Gastroesophageal sphincter (tissue), 3 donors: ENCODE results near the gene RFPL3.

ENCODE experiments used
- CTCF ChIP-seq, 4 experiments: fragments of 200-600 bp in 2 of 4; fragments of 450-650 bp in 2 of 4; sonication (generic) in 1 of 4; IDR thresholded peaks; one replicate each; pipeline ENCODE4 v1.5.1; 2017 to 2019; ENCODE audit warnings: antibody characterized with exemption in 4 of 4, mild to moderate bottlenecking in 2 of 4, moderate library complexity in 2 of 4
- EP300 ChIP-seq: sonication (generic); formaldehyde crosslinking; IDR thresholded peaks from one replicate; pipeline ENCODE4 v1.6.1; 2017; ENCODE audit warnings: antibody characterized with exemption, mild to moderate bottlenecking
- POLR2A ChIP-seq, 2 donors: fragments of 450-650 bp; IDR thresholded peaks; one replicate each; pipeline ENCODE4 v1.6.1; 2017; ENCODE audit warnings: antibody characterized with exemption in 2 of 2, mild to moderate bottlenecking in 2 of 2, moderate library complexity in 1 of 2
- POLR2AphosphoS5 ChIP-seq: sonication (generic); formaldehyde crosslinking; IDR thresholded peaks from one replicate; pipeline ENCODE4 v1.6.1; 2017; ENCODE audit warnings: antibody characterized with exemption

GRCh38 chr22:32325416-32325801 lies 32.3 kb upstream of the RFPL3 start:
- TF ChIP-seq CTCF (IDR thresholded peaks at IDR 0.05): no peak
- TF ChIP-seq EP300: no peak
- no peak for TF ChIP-seq POLR2A (IDR thresholded peaks at IDR 0.05)
- no peak for TF ChIP-seq POLR2AphosphoS5
